ENCODE measurements around the gene CNN1.

Gene CNN1

DNA sequence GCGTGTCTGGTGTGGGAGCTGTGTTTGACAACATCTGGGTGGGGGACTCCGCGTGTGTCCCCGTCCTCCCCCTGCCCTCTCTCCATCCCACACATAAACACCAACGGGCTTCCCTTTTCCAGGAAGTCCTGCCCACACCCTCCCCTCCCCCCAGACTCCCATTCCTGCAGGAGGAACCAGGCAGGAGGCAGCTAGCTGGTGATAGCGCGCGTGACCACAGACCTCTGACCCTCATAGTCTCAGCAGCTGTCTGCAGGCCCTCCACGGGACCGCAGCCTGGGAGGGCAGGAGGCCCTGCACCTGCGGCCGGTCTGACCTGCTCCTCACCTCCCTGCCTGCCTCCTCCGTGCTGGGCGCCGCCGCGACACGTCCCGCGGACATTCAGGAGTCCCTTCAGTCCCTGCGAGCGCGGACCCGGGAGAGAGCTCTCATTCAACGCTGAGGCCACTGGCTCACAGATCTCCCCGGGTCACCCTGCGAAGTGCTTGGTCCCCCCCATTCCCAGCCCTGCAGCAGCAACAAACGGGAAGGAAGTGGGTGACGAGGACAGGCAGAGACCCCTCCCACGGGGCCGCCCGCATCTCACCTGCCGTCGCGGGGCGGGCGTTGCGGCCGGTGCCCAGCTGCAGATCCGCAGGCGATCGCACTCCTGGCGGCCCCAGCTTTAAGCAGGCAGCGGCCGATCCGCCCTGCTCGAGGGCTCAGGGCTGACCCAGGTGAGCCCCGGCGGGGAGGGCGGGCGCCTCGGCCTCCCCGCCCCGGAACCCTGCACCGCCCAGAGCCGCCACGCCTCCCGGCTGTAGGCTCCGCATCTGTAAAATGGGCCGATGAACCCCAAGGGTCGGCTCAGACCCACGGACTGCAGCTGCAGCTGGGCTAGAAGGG is 39.8 kb downstream of the CNN1 start:
- TF ChIP-seq, protein P1, sequence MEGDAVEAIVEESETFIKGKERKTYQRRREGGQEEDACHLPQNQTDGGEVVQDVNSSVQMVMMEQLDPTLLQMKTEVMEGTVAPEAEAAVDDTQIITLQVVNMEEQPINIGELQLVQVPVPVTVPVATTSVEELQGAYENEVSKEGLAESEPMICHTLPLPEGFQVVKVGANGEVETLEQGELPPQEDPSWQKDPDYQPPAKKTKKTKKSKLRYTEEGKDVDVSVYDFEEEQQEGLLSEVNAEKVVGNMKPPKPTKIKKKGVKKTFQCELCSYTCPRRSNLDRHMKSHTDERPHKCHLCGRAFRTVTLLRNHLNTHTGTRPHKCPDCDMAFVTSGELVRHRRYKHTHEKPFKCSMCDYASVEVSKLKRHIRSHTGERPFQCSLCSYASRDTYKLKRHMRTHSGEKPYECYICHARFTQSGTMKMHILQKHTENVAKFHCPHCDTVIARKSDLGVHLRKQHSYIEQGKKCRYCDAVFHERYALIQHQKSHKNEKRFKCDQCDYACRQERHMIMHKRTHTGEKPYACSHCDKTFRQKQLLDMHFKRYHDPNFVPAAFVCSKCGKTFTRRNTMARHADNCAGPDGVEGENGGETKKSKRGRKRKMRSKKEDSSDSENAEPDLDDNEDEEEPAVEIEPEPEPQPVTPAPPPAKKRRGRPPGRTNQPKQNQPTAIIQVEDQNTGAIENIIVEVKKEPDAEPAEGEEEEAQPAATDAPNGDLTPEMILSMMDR (IDR thresholded peaks at IDR 0.05; ENCODE audit: low read depth, low read length, missing control alignments), result no peak
- DNase-seq (ENCODE audit: low read depth), result no peak
- peak overlapping the region; percentile 73 for H3K4me3 ChIP-seq (ENCODE audit: low read depth, low read length)

DNA sequence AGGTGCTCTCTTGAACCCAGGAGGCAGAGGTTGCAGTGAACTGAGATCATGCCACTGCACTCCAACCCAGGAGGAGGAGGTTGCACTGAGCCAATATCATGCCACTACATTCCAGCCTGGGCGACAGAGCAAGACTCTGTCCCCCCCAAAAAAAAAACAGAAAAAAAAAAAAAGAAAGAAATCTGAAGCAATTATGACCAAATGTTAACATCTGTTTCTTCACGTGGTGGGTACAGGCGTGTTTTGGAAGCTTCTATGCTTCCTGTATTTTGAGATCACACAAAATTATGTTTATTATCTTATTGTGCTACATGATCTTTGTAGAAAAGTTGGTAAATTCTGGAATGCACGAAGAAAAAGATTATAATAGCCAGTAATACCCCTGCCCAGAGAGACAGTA is 41.5 kb downstream of the CNN1 start:
- H3K4me3 ChIP-seq (ENCODE audit: low read depth, low read length), result no peak overlapping the region
- TF ChIP-seq, protein P1 (IDR thresholded peaks at IDR 0.05; ENCODE audit: low read depth, low read length, missing control alignments), result no peak
- no peak for DNase-seq (ENCODE audit: low read depth)

DNA sequence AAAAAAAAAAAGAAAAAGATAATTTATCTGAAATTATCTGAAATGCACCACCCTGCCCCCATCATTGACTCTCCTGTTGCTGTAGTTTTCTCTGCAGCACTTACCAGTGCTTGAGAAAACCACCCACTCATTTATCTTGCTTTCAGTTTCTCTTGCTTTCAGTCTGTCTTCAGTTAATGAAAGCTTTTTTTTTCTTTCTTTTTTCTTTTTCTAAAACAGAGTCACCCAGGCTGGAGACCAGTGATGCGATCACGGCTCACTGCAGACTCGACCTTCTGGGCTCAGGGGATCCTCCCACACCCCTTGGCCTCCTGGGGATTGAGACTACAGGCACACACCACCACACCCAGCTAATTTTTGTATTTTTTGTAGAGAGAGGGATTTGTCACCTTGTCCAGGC is 43.1 kb downstream of the CNN1 start:
- TF ChIP-seq, protein P1 (IDR thresholded peaks at IDR 0.05; ENCODE audit: low read depth, low read length, missing control alignments), result no peak
- no peak overlapping the region; the same call in none of the 2 replicates for H3K4me3 ChIP-seq (ENCODE audit: low read depth, low read length)
- peak; percentile 96 for DNase-seq (ENCODE audit: low read depth)

DNA sequence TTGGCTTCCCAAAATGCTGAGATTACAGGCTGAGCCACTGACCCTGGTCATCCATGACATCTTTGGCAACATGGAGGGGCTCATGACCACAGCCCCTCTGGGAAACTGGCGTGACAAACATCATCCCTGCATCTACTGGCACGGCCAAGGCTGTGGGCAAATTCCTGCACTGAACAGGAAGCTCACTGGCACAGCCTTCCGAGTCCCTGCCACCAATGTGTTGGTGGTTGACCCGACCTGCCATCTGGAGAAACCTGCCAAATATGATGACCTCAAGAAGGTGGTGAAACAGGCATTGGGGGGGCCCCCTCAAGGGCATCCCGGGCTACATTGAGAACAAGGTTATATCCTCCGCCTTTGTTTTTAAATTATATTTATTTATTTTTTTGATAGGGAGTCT is 47.7 kb downstream of the CNN1 start:
- DNase-seq (ENCODE audit: low read depth), result no peak
- TF ChIP-seq, protein P1 (IDR thresholded peaks at IDR 0.05; ENCODE audit: low read depth, low read length, missing control alignments), result no peak
- H3K4me3 ChIP-seq (ENCODE audit: low read depth, low read length), result no peak overlapping the region

DNA sequence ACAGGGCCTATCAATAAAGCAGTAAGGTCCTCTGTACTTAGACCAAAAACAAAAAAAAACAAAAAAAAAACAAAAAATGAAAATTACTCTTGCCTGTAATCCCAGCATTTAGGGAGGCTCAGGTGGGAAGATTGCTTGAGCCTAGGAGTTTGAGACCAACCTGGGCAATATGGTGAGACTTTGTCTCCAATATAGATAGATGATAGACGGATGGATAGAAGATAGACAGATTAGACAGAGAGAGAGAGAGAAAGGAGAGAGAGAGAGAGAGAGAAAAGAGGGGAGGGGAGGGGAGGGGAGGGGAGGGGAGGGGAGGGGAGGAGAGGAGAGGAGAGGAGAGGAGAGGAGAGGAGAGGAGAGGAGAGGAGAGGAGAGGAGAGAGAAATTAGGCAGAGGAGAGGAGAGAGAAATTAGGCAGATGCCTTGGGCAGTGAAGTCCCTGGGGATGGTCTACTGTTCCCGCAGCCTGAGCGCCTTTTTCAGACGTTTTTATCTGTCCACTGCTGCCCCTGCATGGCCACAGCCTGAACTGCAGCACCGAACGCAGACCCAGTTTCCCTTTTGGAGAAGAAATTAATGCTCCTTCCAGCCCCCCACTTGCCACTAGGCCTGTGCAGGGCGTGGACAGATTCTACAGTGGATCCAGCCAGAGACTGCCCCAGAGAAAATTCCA is 48.8 kb downstream of the CNN1 start:
- TF ChIP-seq, protein P1 (IDR thresholded peaks at IDR 0.05; ENCODE audit: low read depth, low read length, missing control alignments), result peak; percentile 95
- DNase-seq (ENCODE audit: low read depth), result no peak
- H3K4me3 ChIP-seq (ENCODE audit: low read depth, low read length), result no peak overlapping the region

DNA sequence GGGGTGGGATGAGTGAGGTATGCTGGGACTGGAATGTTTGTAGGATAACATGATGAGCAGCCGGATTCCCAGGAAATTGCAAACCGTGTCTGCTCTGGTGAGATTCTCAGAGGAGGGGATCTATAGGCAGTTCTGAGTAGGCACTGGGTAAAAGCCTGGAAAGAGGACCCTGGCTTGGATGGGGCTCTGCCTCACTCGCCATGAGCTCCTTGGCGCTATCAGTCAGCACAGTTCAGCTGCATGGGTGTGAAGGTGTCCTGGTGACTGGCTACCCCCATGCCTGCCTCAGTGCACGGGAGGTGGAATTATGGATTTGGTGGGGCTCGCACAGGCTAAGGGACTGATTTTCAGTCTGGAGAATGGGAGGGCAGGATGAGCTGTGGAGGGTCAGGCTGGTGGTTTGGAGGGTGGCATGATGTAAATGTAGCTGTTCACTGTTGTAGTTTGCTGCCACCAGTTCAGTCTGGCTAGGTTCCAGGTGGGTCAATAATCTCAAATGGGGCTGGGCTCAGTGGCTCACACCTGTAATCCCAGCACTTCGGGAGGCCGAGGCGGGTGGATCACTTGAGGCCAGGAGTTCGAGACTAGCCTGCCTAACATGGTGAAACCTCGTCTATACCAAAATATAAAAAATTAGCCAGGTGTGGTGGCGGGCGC is 49.5 kb downstream of the CNN1 start:
- DNase-seq (ENCODE audit: low read depth), result no peak
- no peak overlapping the region for H3K4me3 ChIP-seq (ENCODE audit: low read depth, low read length)
- TF ChIP-seq, protein P1 (IDR thresholded peaks at IDR 0.05; ENCODE audit: low read depth, low read length, missing control alignments), result no peak
